Nephron (organoid): ENCODE measurements around the gene GRM8.
A peak's percentile ranks its signal among the peaks of the same experiment; 100 is the strongest.

Experiments
- H3K27ac Mint-ChIP-seq, 3 experiments: 2 replicates each; pipeline ENCODE4 v1.8.0; 2020; ENCODE audit warnings: mixed read lengths in 3 of 3, mild to moderate bottlenecking in 2 of 3, moderate library complexity in 1 of 3
- H3K27me3 Mint-ChIP-seq: 2 replicates; pipeline ENCODE4 v1.8.0; 2021; ENCODE audit warnings: low read depth, mild to moderate bottlenecking, moderate library complexity, mixed read lengths
- H3K36me3 Mint-ChIP-seq: 2 replicates; pipeline ENCODE4 v1.8.0; 2020; ENCODE audit warnings: low read depth, mixed read lengths
- H3K4me1 Mint-ChIP-seq: 2 replicates; pipeline ENCODE4 v1.8.0; 2020; ENCODE audit warnings: mixed read lengths
- H3K4me3 Mint-ChIP-seq, 3 experiments: 2 replicates each; pipeline ENCODE4 v1.8.0; 2020; ENCODE audit warnings: mild to moderate bottlenecking in 3 of 3, mixed read lengths in 3 of 3, moderate library complexity in 2 of 3
- H3K9me3 Mint-ChIP-seq: 2 replicates; pipeline ENCODE4 v1.8.0; 2020; ENCODE audit warnings: mixed read lengths
- CTCF ChIP-seq, 3 experiments: fragments of 200-600 bp; sonication (generic); IDR thresholded peaks; one replicate each; pipeline ENCODE4 v1.5.0; 2021; ENCODE audit warnings: antibody characterized with exemption in 3 of 3; ENCODE audit not compliant: unreplicated experiment in 3 of 3

GRM8 gene

GRCh38 chr7:127264219-127264618 is 11.5 kb upstream of the GRM8 start:
- no peak overlapping the region for H3K27ac Mint-ChIP-seq
- TF ChIP-seq CTCF (IDR thresholded peaks at IDR 0.05; ENCODE audit: unreplicated experiment in 3 of 3), result no peak
- no peak overlapping the region for H3K4me3 Mint-ChIP-seq
- no peaks in the 10 kb centered on the region for H3K9me3 Mint-ChIP-seq
- no peaks in the 10 kb centered on the region for H3K36me3 Mint-ChIP-seq
- no peaks in the 10 kb centered on the region for H3K4me1 Mint-ChIP-seq
- H3K27me3 Mint-ChIP-seq, result peaks cover 49% of the 10 kb centered on the region

- no peak for TF ChIP-seq CTCF (IDR thresholded peaks at IDR 0.05; ENCODE audit: unreplicated experiment in 3 of 3)
- Mint-ChIP-seq H3K9me3 (no peaks in the 10 kb centered on the region), H3K4me3 (no peak overlapping the region), H3K27me3 (peaks cover 82% of the 10 kb centered on the region), H3K36me3 (no peaks in the 10 kb centered on the region), H3K4me1 (no peaks in the 10 kb centered on the region), H3K27ac (no peak overlapping the region)
Measured at GRCh38 chr7:127258111-127258510, 5.4 kb upstream of the GRM8 start.

GRCh38 chr7:127257086-127257485 is 4.3 kb upstream of the GRM8 start:
- peaks cover 4% of the 10 kb centered on the region for H3K4me1 Mint-ChIP-seq
- no peaks in the 10 kb centered on the region for H3K9me3 Mint-ChIP-seq
- no peaks in the 10 kb centered on the region for H3K36me3 Mint-ChIP-seq
- H3K27ac Mint-ChIP-seq, result no peak overlapping the region
- H3K27me3 Mint-ChIP-seq, result peaks cover 80% of the 10 kb centered on the region
- no peak overlapping the region for H3K4me3 Mint-ChIP-seq
- no peak for TF ChIP-seq CTCF (IDR thresholded peaks at IDR 0.05; ENCODE audit: unreplicated experiment in 3 of 3)

- Mint-ChIP-seq H3K9me3 (no peaks in the 10 kb centered on the region), H3K4me1 (peaks cover 7% of the 10 kb centered on the region), H3K27ac (no peak overlapping the region), H3K36me3 (no peaks in the 10 kb centered on the region), H3K27me3 (peaks cover 80% of the 10 kb centered on the region), H3K4me3 (peak overlapping the region in 1 of 3 experiments; percentile 4)
- no peak for TF ChIP-seq CTCF (IDR thresholded peaks at IDR 0.05; ENCODE audit: unreplicated experiment in 3 of 3)
Measured at GRCh38 chr7:127256041-127256725, 3.4 kb upstream of the GRM8 start.

- Mint-ChIP-seq H3K9me3 (no peaks in the 10 kb centered on the region), H3K4me3 (peak overlapping the region; percentile 85 to 88 (median 86)), H3K27ac (no peak overlapping the region), H3K4me1 (peaks cover 7% of the 10 kb centered on the region), H3K27me3 (peaks cover 88% of the 10 kb centered on the region), H3K36me3 (no peaks in the 10 kb centered on the region)
- TF ChIP-seq CTCF (IDR thresholded peaks at IDR 0.05; ENCODE audit: unreplicated experiment in 3 of 3), result peak in 1 of 3 experiments; percentile 26
Measured at GRCh38 chr7:127254163-127254684, 1.5 kb upstream of the GRM8 start.
